K562 treated with DMSO at 1 percent for 4 hours (cell line): ENCODE measurements around the gene TAPBP. TPM values are rescaled to one million over a fixed set of nuclear protein-coding genes. Genes with fewer than 3 reads are reported as not detected.

Experiments used
- total RNA-seq: library from RNA; unstranded; fragments of 300-600 nt; gene quantifications from 2 replicates; pipeline ENCODE4 v1.2.3, GENCODE V29; 2022; ENCODE audit not compliant: insufficient read depth

TAPBP gene
- total RNA-seq, result 141 and 157 TPM in 2 replicates

DNA sequence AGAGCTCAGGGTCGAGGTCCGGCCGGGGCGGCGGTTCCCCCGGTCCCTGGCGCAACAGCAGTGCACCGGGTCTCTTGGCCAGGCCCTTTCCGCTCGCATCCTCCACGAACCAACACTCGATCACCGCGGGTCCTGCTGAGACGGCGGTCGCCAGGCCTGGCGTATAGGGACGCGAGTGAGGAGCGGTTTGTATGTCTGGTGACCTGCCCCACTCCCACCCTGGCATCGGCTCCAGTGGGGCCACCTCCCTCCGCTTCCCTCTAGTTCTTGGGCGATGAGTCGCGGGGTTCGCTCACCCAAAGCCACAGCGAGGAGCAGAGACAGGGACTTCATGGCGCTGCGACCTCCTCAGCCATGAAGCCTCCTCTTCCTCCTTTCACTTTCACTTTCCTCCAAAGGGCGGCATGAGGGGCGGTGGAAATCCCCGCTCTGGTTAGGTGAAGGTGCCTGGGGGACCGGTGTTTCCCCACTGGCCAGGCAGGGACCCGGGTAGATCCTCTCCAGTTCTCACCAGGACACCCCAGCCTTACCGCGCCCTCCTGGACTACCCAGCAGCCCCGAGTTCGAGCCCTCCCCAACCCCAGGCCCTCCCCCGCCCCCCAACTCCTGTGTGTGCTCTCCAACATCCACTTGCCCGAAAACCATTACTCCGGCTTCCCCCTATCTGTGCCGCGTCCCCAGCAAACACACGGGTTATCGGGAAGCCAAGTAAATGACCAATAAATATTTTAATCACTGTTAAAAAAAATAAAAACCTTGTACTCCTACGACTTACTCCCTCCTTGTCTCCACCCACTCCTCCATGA lies at the start of gene TAPBP:
Gene TAPBP, minus strand, starts transcription at position 370 of the 806 bp plus-strand sequence. Its CDS starts 37 bp downstream, at position 333.

DNA sequence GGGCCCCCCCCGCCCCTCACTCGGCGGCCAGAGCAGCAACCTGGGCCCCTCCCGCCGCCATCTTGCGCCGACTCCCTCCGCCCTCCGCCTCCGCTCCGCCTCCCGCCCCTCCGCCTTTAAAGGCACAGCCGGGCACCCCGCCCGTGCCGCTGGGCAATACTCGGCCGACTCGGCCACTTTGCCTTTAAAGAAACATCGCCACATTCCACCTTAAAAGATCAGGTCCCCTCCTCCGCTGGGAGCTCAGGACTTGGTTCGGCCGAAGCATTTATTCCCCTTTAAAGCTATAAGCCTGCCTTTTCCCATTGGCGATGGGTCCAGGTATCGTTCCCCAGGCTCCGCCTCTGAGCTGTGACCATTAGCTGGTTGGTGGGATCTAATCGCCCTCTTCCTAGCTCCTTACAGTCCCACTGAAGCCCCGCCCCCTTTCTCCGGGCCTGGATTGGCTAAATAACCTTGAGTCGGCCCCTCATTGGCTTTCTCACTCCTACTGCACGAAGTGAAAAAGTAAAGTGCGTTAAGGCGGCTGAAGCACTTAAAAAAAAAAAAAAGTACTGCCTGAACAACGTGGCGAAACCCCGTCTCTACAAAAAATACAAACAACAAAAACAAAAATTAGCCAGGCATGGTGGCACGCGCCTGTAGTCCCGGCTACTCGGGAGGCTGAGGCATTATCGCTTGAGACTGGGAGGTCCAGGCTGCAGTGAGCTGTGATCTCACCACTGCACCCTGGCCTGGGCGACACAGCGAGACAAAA lies 4.0 kb upstream of the TAPBP start, which contains the start of gene ZBTB22:
Gene ZBTB22, minus strand, starts transcription at position 76 of the 757 bp plus-strand sequence. CDS start 828 bp downstream, outside the sequence.

DNA sequence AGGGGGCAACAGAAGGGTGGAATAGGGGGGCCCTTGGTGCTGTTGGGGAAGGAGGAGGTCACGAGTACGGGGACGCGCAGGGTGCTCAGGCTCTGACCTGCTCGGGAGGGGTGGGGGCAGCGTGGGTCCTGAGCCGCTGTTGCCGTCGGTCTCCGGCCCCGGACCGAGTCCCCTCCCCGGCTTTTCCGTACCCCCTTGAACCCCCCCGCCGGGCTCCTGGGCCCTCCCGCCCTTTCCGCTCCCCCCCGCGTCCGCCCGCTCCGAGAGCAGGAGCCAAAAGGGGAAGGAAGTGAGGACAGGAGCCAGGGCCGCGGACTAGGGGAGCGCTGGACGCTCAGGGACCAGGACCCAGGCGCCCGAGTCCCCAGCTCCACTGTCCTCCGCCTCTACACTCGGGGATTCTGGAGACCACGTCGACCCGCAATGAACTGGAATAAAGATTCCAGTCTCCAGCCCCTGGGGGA lies 15.1 kb downstream of the TAPBP start, which contains the start of gene RGL2:
Gene RGL2, minus strand, starts transcription at position 170 of the 464 bp plus-strand sequence. CDS start 332 bp downstream, outside the sequence.

GRCh38 chr6:33288921-33289783 lies 24.7 kb downstream of the TAPBP start, which contains the start of the genes PFDN6 and WDR46:
TSS of gene PFDN6 (plus strand) at chr6:33289601. CDS start at chr6:33289857, 256 bp downstream.
TSS of gene WDR46 (minus strand) at chr6:33289239. CDS start at chr6:33289170, 69 bp downstream.

DNA sequence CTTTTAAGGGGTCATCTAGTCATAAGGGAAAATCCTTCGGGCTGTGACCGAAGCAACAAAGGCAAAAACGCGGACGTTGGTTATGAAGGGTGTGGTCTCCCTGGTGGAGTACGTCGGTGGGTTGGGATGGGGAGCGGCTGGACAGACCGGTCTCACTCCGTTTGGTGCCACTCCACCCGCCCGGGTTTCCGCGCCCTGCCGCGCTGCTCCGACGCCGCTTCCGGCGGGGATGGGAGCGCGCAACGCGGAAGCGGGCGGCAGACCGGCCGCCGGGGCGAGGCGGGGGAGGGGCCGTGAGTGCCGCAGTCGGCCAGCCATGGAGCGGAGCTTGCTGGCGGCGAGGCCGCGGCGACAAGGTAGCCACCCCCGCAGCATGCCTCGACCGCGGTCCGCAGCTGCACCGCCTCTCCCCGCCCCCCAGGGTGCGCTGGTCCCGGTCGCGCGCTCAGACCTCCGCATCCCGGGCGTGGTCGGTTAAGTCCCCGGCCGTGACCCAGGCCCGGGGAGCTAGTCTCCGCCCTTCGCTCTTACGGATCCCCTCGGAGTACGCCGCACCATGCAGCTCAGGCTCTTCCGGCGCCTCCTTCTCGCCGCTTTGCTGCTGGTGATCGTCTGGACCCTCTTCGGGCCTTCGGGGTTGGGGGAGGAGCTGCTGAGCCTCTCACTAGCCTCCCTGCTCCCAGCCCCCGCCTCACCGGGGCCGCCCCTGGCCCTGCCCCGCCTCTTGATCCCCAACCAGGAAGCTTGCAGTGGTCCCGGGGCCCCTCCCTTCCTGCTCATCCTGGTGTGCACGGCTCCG lies 36.8 kb downstream of the TAPBP start, which contains the start of gene B3GALT4:
Gene B3GALT4, plus strand, starts transcription at position 260 of the 799 bp plus-strand sequence. Its CDS starts 297 bp downstream, at position 557.

DNA sequence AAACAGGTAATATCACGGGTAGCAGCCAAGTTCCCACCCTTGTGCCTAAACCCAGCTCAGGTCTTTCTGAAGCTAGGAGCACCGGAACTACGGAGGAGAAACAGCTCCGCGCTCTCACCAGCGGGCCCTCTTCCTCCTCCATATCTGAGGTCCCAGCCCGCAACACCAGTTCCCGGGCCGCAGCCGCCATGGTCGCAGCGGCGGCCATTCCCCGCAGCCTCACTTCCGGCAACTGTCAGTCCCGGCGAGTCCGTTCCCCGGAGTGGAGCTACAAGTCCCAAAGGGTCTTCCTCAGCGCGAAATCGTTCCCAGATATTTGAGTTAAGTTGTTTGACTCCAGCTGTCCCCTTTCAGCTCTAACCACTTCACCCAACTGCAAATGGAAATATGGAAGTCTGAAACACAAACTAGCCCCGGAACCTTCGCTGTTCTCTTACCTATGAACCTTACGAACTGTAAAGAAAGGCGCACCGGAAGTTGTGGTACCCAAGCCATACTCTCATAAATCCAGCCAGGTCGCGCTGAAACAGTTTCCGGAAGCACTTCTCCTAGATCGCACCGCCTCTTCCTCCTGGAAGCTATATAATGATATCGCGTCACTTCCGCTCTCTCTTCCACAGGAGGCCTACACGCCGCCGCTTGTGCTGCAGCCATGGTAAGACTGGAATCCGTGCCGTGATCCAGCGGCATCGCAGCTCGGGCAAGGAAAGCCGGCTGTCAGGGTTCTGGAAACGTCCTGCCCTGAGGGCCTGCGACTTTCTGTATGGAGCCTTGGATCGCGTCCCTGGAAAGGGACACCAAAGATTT lies 42.2 kb downstream of the TAPBP start, which contains the start of the genes RPS18 and VPS52:
Gene RPS18, plus strand, starts transcription at position 608 of the 807 bp plus-strand sequence. Its CDS starts 45 bp downstream, at position 653.
Gene VPS52, minus strand, starts transcription at position 409 of the 807 bp plus-strand sequence. Its CDS starts 201 bp downstream, at position 208.

Other genes starting within 250 kb of the TAPBP start
- not detected in 2 replicates for gene HLA-DPA1, start 240.4 kb downstream of the TAPBP start, total RNA-seq
- gene HLA-DPB1, start 238.1 kb downstream of the TAPBP start, total RNA-seq, result not detected in 2 replicates
- gene COL11A2, start 121.6 kb downstream of the TAPBP start, total RNA-seq, result 0.17 and 0.19 TPM in 2 replicates
- gene RXRB, start 113.4 kb downstream of the TAPBP start, total RNA-seq, result 26.4 and 32.8 TPM in 2 replicates
- gene SLC39A7, start 113.2 kb downstream of the TAPBP start, total RNA-seq, result 148 and 178 TPM in 2 replicates
- gene HSD17B8, start 109.4 kb downstream of the TAPBP start, total RNA-seq, result 10.2 and 19.0 TPM in 2 replicates
- 48.6 and 58.0 TPM in 2 replicates for gene RING1, start 105.6 kb downstream of the TAPBP start, total RNA-seq
- 25.9 and 40.7 TPM in 2 replicates for gene VPS52, start 42.2 kb downstream of the TAPBP start, total RNA-seq
- gene RPS18, start 42.0 kb downstream of the TAPBP start, total RNA-seq, result 12,597 and 13,607 TPM in 2 replicates
- gene B3GALT4, start 37.0 kb downstream of the TAPBP start, total RNA-seq, result 0.64 and 1.3 TPM in 2 replicates
- gene WDR46, start 24.8 kb downstream of the TAPBP start, total RNA-seq, result 53.8 and 54.5 TPM in 2 replicates
- gene PFDN6, start 24.5 kb downstream of the TAPBP start, total RNA-seq, result 155 and 182 TPM in 2 replicates
- 31.0 and 34.6 TPM in 2 replicates for gene RGL2, start 15.1 kb downstream of the TAPBP start, total RNA-seq
- 6.4 and 8.1 TPM in 2 replicates for gene ZBTB22, start 3.7 kb upstream of the TAPBP start, total RNA-seq
- 48.7 and 57.6 TPM in 2 replicates for gene DAXX, start 8.9 kb upstream of the TAPBP start, total RNA-seq
- gene KIFC1, start 77.7 kb upstream of the TAPBP start, total RNA-seq, result 83.0 and 95.7 TPM in 2 replicates
- 62.6 and 67.2 TPM in 2 replicates for gene PHF1, start 96.9 kb upstream of the TAPBP start, total RNA-seq
- gene CUTA, start 104.0 kb upstream of the TAPBP start, total RNA-seq, result 395 and 427 TPM in 2 replicates
- gene SYNGAP1, start 106.0 kb upstream of the TAPBP start, total RNA-seq, result 6.6 and 10.9 TPM in 2 replicates
- 10.4 and 11.8 TPM in 2 replicates for gene ZBTB9, start 140.5 kb upstream of the TAPBP start, total RNA-seq